Suprapubic skin (tissue), 4 donors: ENCODE results near the gene TNRC6B. TPM values are rescaled to one million over a fixed set of nuclear protein-coding genes. Genes with fewer than 3 reads are reported as not detected.

Source experiments
- DNase-seq, 2 donors: peaks; one replicate each; pipeline ENCODE4 v3.0.0-alpha.2; 2019; ENCODE audit warnings: low spot score in 2 of 2
- H3K27ac ChIP-seq: fragments of 200-600 bp; sonication (generic); one replicate; pipeline ENCODE4 v1.5.1; 2019
- H3K27me3 ChIP-seq: fragments of 200-600 bp; sonication (generic); one replicate; pipeline ENCODE4 v1.5.1; 2019
- H3K36me3 ChIP-seq: fragments of 200-600 bp; sonication (generic); one replicate; pipeline ENCODE4 v1.5.1; 2019
- H3K4me1 ChIP-seq: fragments of 200-600 bp; sonication (generic); one replicate; pipeline ENCODE4 v1.5.1; 2019
- H3K4me3 ChIP-seq: fragments of 200-600 bp; sonication (generic); one replicate; pipeline ENCODE4 v1.5.1; 2019; ENCODE audit warnings: mild to moderate bottlenecking
- H3K9me3 ChIP-seq: fragments of 200-600 bp; sonication (generic); one replicate; pipeline ENCODE4 v1.5.1; 2019
- CTCF ChIP-seq, 2 donors: fragments of 200-600 bp in 1 of 2; fragments of 450-650 bp in 1 of 2; sonication (generic) in 1 of 2; IDR thresholded peaks; one replicate each; pipeline ENCODE4 v1.5.1; 2016 to 2019; ENCODE audit warnings: antibody characterized with exemption in 2 of 2, mild to moderate bottlenecking in 1 of 2, moderate library complexity in 1 of 2
- EP300 ChIP-seq: sonication (generic); formaldehyde crosslinking; IDR thresholded peaks from one replicate; pipeline ENCODE4 v1.6.1; 2017; ENCODE audit warnings: antibody characterized with exemption
- POLR2A ChIP-seq, 2 donors: fragments of 450-650 bp; IDR thresholded peaks; one replicate each; pipeline ENCODE4 v1.6.1; 2017; ENCODE audit warnings: antibody characterized with exemption in 2 of 2, mild to moderate bottlenecking in 2 of 2, moderate library complexity in 2 of 2
- POLR2AphosphoS5 ChIP-seq, 3 donors: sonication (generic); formaldehyde crosslinking; IDR thresholded peaks; one replicate each; pipeline ENCODE4 v1.6.1; 2017; ENCODE audit warnings: antibody characterized with exemption in 3 of 3
- WGBS: methylation state at CpG from one replicate; pipeline ENCODE4 v1.1.5; 2018; 5-methylcytosine and 5-hydroxymethylcytosine counted together
- total RNA-seq, 4 donors: library from RNA; depleted of rRNA; stranded (reverse); fragments of >200 nt; gene quantifications; one replicate each; pipeline ENCODE4 v1.1.0, GENCODE V29; 2016

The TNRC6B gene
- total RNA-seq, result 100 to 1,000 TPM in 1 of 4 donors, 10 to 100 TPM in 3; 44.2 to 179 (median 55.5) TPM

- Histone ChIP-seq H3K4me1 (peaks cover 71% of the 10 kb centered on the region), H3K9me3 (no peaks in the 10 kb centered on the region), H3K4me3 (peak within 1 kb of the TSS; percentile 68), H3K36me3 (no peaks in the 10 kb centered on the region), H3K27ac (peak within 1 kb of the TSS; percentile 92), H3K27me3 (no peaks in the 10 kb centered on the region)
- under 1% methylated on average over 10 of the region's 10 CpGs for WGBS
- peak in 1 of 2 donors; percentile 78 for DNase-seq
- TF ChIP-seq POLR2A (IDR thresholded peaks at IDR 0.05) (peak; percentile 60 to 83), EP300 (no peak), POLR2AphosphoS5 (IDR thresholded peaks at IDR 0.05) (peak; percentile 59 to 96 (median 89))
Measured at GRCh38 chr22:40177738-40178416, at the start of gene TNRC6B. TNRC6B (plus strand) TSS chr22:40177925; CDS start chr22:40178136, 211 bp downstream.

GRCh38 chr22:40128989-40129388 lies 48.7 kb upstream of the TNRC6B start:
- Histone ChIP-seq H3K4me3 (no peak overlapping the region), H3K36me3 (peaks cover 20% of the 10 kb centered on the region), H3K27me3 (no peaks in the 10 kb centered on the region), H3K4me1 (no peaks in the 10 kb centered on the region), H3K27ac (no peak overlapping the region), H3K9me3 (no peaks in the 10 kb centered on the region)
- WGBS, result 75% methylated on average over 4 of the region's 4 CpGs
- no peak for DNase-seq
- no peak for TF ChIP-seq CTCF (IDR thresholded peaks at IDR 0.05)
- TF ChIP-seq EP300, result no peak
- no peak for TF ChIP-seq POLR2A (IDR thresholded peaks at IDR 0.05)
- no peak for TF ChIP-seq POLR2AphosphoS5 (IDR thresholded peaks at IDR 0.05)

- H3K4me1 ChIP-seq, result no peaks in the 10 kb centered on the region
- no peak for DNase-seq
- H3K27ac ChIP-seq, result no peak overlapping the region
- no peaks in the 10 kb centered on the region for H3K9me3 ChIP-seq
- TF ChIP-seq EP300 (no peak), POLR2A (IDR thresholded peaks at IDR 0.05) (no peak), CTCF (IDR thresholded peaks at IDR 0.05) (no peak), POLR2AphosphoS5 (IDR thresholded peaks at IDR 0.05) (no peak)
- peaks cover 14% of the 10 kb centered on the region for H3K36me3 ChIP-seq
- H3K27me3 ChIP-seq, result no peaks in the 10 kb centered on the region
- 98% methylated on average over 4 of the region's 4 CpGs for WGBS
- no peak overlapping the region for H3K4me3 ChIP-seq
Measured at GRCh38 chr22:40137132-40137531, 40.6 kb upstream of the TNRC6B start.

- Histone ChIP-seq H3K27ac (no peak overlapping the region), H3K4me1 (no peaks in the 10 kb centered on the region), H3K9me3 (no peaks in the 10 kb centered on the region), H3K27me3 (no peaks in the 10 kb centered on the region), H3K36me3 (peaks cover 19% of the 10 kb centered on the region), H3K4me3 (no peak overlapping the region)
- no peak for TF ChIP-seq EP300
- TF ChIP-seq CTCF (IDR thresholded peaks at IDR 0.05), result no peak
- TF ChIP-seq POLR2AphosphoS5 (IDR thresholded peaks at IDR 0.05), result no peak
- no peak for TF ChIP-seq POLR2A (IDR thresholded peaks at IDR 0.05)
- DNase-seq, result no peak
Measured at GRCh38 chr22:40138866-40139265, 38.9 kb upstream of the TNRC6B start.

- Histone ChIP-seq H3K27ac (no peak overlapping the region), H3K9me3 (no peaks in the 10 kb centered on the region), H3K4me3 (no peak overlapping the region), H3K27me3 (no peaks in the 10 kb centered on the region), H3K4me1 (no peaks in the 10 kb centered on the region), H3K36me3 (peaks cover 3% of the 10 kb centered on the region)
- DNase-seq, result no peak
- TF ChIP-seq POLR2AphosphoS5 (IDR thresholded peaks at IDR 0.05) (no peak), EP300 (no peak), CTCF (IDR thresholded peaks at IDR 0.05) (no peak), POLR2A (IDR thresholded peaks at IDR 0.05) (no peak)
- WGBS, result 89% methylated on average over 10 of the region's 10 CpGs
Measured at GRCh38 chr22:40147388-40148176, 30.1 kb upstream of the TNRC6B start.
